Measurements from ENCODE around the gene TMEM201. TPM values are rescaled to one million over a fixed set of nuclear protein-coding genes. Genes with fewer than 3 reads are reported as not detected.

The TMEM201 gene
- total and polyA plus RNA-seq, 11 donors, result 13.1 to 24.8 (median 18.5) TPM

DNA sequence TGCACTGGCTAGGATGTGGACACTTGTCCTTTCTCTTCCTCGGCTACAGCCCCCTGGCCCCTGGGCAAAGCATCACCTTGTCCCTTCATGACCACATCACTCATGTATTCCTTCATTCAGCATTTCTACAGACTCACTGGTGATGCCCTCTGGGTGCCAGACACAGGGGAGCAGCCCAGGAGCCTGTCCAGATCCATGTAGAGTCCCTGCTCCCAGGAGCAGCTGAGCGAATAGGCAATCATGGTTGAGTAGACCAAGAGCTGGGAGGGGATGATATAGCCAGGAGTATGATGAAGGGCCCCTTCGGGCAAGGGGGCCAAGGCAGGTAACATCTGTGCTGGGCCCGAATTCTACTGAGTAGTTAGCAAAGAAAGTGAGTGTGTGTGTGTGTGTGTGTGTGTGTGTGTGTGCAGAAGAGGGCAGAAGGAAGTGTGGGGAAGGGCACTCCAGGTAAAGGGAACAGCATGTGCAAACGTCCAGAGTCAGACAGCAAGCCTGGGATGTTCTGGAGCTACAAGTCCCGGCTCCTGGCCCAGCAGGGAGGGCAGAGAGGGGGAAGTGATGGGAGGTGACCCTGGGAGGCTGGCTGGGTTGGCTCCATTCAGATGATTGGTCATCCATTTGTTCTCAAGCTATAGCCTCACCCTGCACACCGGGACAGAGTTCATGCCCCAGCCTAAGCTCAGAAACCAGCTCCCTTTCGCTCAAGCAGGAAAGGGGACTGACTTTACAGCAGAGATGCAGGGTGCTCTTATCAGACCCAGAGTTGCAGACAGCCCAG lies 41.8 kb downstream of the TMEM201 start:
- H3K27ac ChIP-seq, result peak overlapping the region in 2 of 12 donors; percentile 13 to 85
- H3K4me3 ChIP-seq, result peak overlapping the region in 2 of 12 donors; percentile 26 to 54
- intact Hi-C loops (cut with DNase I), result loop anchor here in 1 of 10 donors (5.0 kb wide), 1 partner anchor 237 kb away; no protein-coding TSS in a partner anchor
- H3K9me3 ChIP-seq, result no peaks in the 10 kb centered on the region
- peaks cover 0 to 62% (median 0%) of the 10 kb centered on the region in 12 donors for H3K4me1 ChIP-seq
- TF ChIP-seq, protein P1, sequence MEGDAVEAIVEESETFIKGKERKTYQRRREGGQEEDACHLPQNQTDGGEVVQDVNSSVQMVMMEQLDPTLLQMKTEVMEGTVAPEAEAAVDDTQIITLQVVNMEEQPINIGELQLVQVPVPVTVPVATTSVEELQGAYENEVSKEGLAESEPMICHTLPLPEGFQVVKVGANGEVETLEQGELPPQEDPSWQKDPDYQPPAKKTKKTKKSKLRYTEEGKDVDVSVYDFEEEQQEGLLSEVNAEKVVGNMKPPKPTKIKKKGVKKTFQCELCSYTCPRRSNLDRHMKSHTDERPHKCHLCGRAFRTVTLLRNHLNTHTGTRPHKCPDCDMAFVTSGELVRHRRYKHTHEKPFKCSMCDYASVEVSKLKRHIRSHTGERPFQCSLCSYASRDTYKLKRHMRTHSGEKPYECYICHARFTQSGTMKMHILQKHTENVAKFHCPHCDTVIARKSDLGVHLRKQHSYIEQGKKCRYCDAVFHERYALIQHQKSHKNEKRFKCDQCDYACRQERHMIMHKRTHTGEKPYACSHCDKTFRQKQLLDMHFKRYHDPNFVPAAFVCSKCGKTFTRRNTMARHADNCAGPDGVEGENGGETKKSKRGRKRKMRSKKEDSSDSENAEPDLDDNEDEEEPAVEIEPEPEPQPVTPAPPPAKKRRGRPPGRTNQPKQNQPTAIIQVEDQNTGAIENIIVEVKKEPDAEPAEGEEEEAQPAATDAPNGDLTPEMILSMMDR (IDR thresholded peaks at IDR 0.05), result no peak
- TF ChIP-seq POLR2A (IDR thresholded peaks at IDR 0.05), result no peak
- no peaks in the 10 kb centered on the region for H3K36me3 ChIP-seq
- no peak for DNase-seq
- no peak for ATAC-seq
- peaks cover 0 to 8% (median 0%) of the 10 kb centered on the region in 9 donors for H3K27me3 ChIP-seq
- 70 to 80% (median 77%) methylated on average over 8 of the region's 8 CpGs for WGBS, 4 donors

DNA sequence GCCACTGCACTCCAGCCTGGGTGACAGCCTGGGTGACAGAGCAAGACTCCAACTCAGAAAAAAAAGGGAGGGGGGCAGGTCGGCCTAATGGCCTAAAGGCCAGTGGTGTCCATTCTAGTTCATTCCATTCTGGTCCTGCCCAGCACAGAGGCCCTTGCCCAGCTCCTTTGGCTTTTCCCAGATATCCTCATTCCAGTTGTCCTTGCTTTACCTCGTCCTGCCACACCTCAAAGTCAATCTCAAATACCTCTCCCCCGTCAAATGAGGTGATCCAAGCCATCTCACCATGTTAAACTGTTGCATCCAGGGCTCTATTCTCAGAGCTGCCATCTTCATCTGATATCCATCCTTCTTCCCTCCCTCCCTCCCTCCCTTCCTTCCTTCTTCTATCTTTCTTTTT lies 42.9 kb downstream of the TMEM201 start:
- Histone ChIP-seq H3K9me3 (no peaks in the 10 kb centered on the region), H3K4me3 (no peak overlapping the region), H3K36me3 (no peaks in the 10 kb centered on the region), H3K4me1 (peaks cover 0 to 55% (median 0%) of the 10 kb centered on the region in 12 donors), H3K27me3 (peaks cover 0 to 4% (median 0%) of the 10 kb centered on the region in 9 donors), H3K27ac (no peak overlapping the region)
- no peak for TF ChIP-seq POLR2A (IDR thresholded peaks at IDR 0.05)
- TF ChIP-seq, protein P1 (IDR thresholded peaks at IDR 0.05), result no peak
- WGBS, 4 donors, result 87 to 90% (median 88%) methylated on average over 2 to 3 of the region's 3 CpGs
- no peak for DNase-seq
- intact Hi-C loops (cut with DNase I), result loop anchor here in 1 of 10 donors (5.0 kb wide), 1 partner anchor 236 kb away; no protein-coding TSS in a partner anchor
- ATAC-seq, result no peak

DNA sequence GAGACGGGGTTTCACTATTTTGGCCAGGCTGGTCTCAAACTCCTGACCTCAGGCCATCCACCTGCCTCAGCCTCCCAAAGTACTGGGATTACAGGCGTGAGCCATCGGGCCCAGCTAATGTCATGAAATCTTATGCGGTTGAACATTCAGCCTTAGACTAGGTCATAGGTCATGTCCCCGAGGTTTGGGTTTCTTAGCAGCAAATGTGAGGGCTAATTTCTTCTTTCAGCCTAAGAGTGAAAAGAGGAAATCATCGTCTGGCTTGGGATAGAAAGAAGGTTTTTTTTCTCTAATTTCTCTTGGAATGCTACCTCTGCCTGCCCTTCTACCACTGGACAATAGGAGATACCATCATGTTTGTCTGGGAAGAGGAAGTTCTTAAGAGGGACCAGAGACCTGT lies 44.8 kb downstream of the TMEM201 start:
- 75 to 85% (median 78%) methylated on average over 6 of the region's 6 CpGs for WGBS, 4 donors
- TF ChIP-seq, protein P1 (IDR thresholded peaks at IDR 0.05), result no peak
- no peak for TF ChIP-seq POLR2A (IDR thresholded peaks at IDR 0.05)
- Histone ChIP-seq H3K9me3 (no peaks in the 10 kb centered on the region), H3K36me3 (no peaks in the 10 kb centered on the region), H3K27me3 (no peaks in the 10 kb centered on the region), H3K4me3 (no peak overlapping the region), H3K4me1 (peaks cover 0 to 37% (median 0%) of the 10 kb centered on the region in 12 donors), H3K27ac (no peak overlapping the region)
- DNase-seq, result no peak
- intact Hi-C loops (cut with DNase I), result loop anchor here in 1 of 10 donors (5.0 kb wide), 1 partner anchor 234 kb away; no protein-coding TSS in a partner anchor
- ATAC-seq, result no peak

DNA sequence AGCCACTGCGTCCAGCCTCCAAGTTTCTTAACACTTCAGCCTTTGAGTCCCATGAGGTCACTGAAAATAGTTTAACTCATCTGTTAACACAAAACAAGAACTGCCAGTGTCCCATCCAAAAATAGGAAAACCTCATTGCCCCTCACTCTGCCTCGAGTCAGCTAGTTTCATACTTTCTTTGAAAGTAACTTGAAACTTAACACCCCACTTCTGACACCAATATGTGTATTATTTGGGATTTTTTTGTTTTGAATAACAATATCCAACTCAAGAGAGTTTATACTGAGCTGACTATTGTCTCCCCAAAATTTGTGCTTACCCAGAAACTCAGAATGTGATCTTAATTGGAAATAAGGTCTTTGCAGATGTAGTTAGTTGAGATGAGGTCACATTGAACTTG lies 45.9 kb downstream of the TMEM201 start:
- Histone ChIP-seq H3K36me3 (no peaks in the 10 kb centered on the region), H3K27me3 (no peaks in the 10 kb centered on the region), H3K4me1 (peaks cover 0 to 36% (median 0%) of the 10 kb centered on the region in 12 donors), H3K27ac (no peak overlapping the region), H3K9me3 (no peaks in the 10 kb centered on the region), H3K4me3 (no peak overlapping the region)
- 75 to 89% (median 75%) methylated on average over 2 of the region's 2 CpGs for WGBS, 4 donors
- DNase-seq, result no peak
- ATAC-seq, result no peak
- intact Hi-C loops (cut with DNase I), result loop anchor here in 1 of 10 donors (5.0 kb wide), 1 partner anchor 233 kb away; no protein-coding TSS in a partner anchor
- TF ChIP-seq, protein P1 (IDR thresholded peaks at IDR 0.05), result no peak
- TF ChIP-seq POLR2A (IDR thresholded peaks at IDR 0.05), result no peak

Data from heart left ventricle (tissue), 16 donors.